Measurements from ENCODE around the gene MYPN. TPM values are rescaled to one million over a fixed set of nuclear protein-coding genes. Genes with fewer than 3 reads are reported as not detected.
"Not testable (repeated sequence)": the region's sequence is repeated elsewhere in the genome, so short reads cannot be mapped to it uniquely, and the experiment has no call there.

MYPN gene
- total RNA-seq, 2 experiments from 2014 or later = 0.05 TPM; not detected in 1

- Mint-ChIP-seq H3K4me3 (no peak overlapping the region), H3K27ac (no peak overlapping the region), H3K4me1 (ENCODE audit: low read depth) (no peaks in the 10 kb centered on the region), H3K9me3 (no peaks in the 10 kb centered on the region), H3K36me3 (no peaks in the 10 kb centered on the region), H3K27me3 (peaks cover 13% of the 10 kb centered on the region)
- no peak for DNase-seq
- intact Hi-C loops (cut with micrococcal nuclease) = no loop called here
- POLR2A ChIA-PET = no interaction called here
- CTCF ChIA-PET = interaction anchor here (1.1 kb wide), 1 partner anchor 13 kb away, joined by 3 read pairs; no protein-coding TSS in a partner anchor
Measured at GRCh38 chr10:68142761-68143160, 33.5 kb downstream of the MYPN start.

GRCh38 chr10:68144709-68145108 is 35.4 kb downstream of the MYPN start:
- CTCF ChIA-PET = no interaction called here
- H3K9me3 Mint-ChIP-seq = no peaks in the 10 kb centered on the region
- H3K4me1 Mint-ChIP-seq (ENCODE audit: low read depth) = no peaks in the 10 kb centered on the region
- no peak overlapping the region for H3K27ac Mint-ChIP-seq
- POLR2A ChIA-PET = no interaction called here
- H3K4me3 Mint-ChIP-seq = no peak overlapping the region
- peaks cover 11% of the 10 kb centered on the region for H3K27me3 Mint-ChIP-seq
- no peaks in the 10 kb centered on the region for H3K36me3 Mint-ChIP-seq
- intact Hi-C loops (cut with micrococcal nuclease) = no loop called here
- no peak for DNase-seq

GRCh38 chr10:68145705-68146104 is 36.4 kb downstream of the MYPN start:
- DNase-seq = no peak
- no peaks in the 10 kb centered on the region for H3K9me3 Mint-ChIP-seq
- H3K36me3 Mint-ChIP-seq = no peaks in the 10 kb centered on the region
- CTCF ChIA-PET = interaction anchor here (1.2 kb wide), 1 partner anchor 290 kb away, joined by 3 read pairs; no protein-coding TSS in a partner anchor
- H3K27ac Mint-ChIP-seq = no peak overlapping the region
- POLR2A ChIA-PET = no interaction called here
- no peaks in the 10 kb centered on the region for H3K4me1 Mint-ChIP-seq (ENCODE audit: low read depth)
- H3K27me3 Mint-ChIP-seq = peaks cover 7% of the 10 kb centered on the region
- H3K4me3 Mint-ChIP-seq = no peak overlapping the region
- intact Hi-C loops (cut with micrococcal nuclease) = no loop called here

- Mint-ChIP-seq H3K36me3 (no peaks in the 10 kb centered on the region), H3K9me3 (no peaks in the 10 kb centered on the region), H3K27me3 (peaks cover 7% of the 10 kb centered on the region), H3K27ac (no peak overlapping the region), H3K4me3 (no peak overlapping the region), H3K4me1 (ENCODE audit: low read depth) (no peaks in the 10 kb centered on the region)
- no peak for DNase-seq
- intact Hi-C loops (cut with micrococcal nuclease) = no loop called here
- POLR2A ChIA-PET = no interaction called here
- CTCF ChIA-PET = interaction anchor here (1.2 kb wide), 1 partner anchor 291 kb away, joined by 3 read pairs; no protein-coding TSS in a partner anchor
Measured at GRCh38 chr10:68146133-68146532, 36.8 kb downstream of the MYPN start.

GRCh38 chr10:68151453-68151852 is 42.2 kb downstream of the MYPN start:
- no peak for DNase-seq
- Mint-ChIP-seq H3K4me1 (ENCODE audit: low read depth) (no peaks in the 10 kb centered on the region), H3K4me3 (no peak overlapping the region), H3K36me3 (no peaks in the 10 kb centered on the region), H3K27me3 (peaks cover 5% of the 10 kb centered on the region), H3K27ac (no peak overlapping the region), H3K9me3 (no peaks in the 10 kb centered on the region)
- CTCF ChIA-PET = interaction anchor here (0.6 to 3.1 kb wide), 3 partner anchors 283 to 363 kb away, joined by 3 to 15 read pairs (median 8); no protein-coding TSS in a partner anchor
- POLR2A ChIA-PET = no interaction called here
- intact Hi-C loops (cut with micrococcal nuclease) = no loop called here

- no peaks in the 10 kb centered on the region for H3K36me3 Mint-ChIP-seq
- intact Hi-C loops (cut with micrococcal nuclease) = loop anchor here (2.0 kb wide), 1 partner anchor 79 kb away; the partner anchor contains the start of gene HERC4
- POLR2A ChIA-PET = no interaction called here
- H3K9me3 Mint-ChIP-seq = no peaks in the 10 kb centered on the region
- peak; percentile 13 for DNase-seq
- H3K27me3 Mint-ChIP-seq = peaks cover 2% of the 10 kb centered on the region
- H3K27ac Mint-ChIP-seq = no peak overlapping the region
- CTCF ChIA-PET = interaction anchor here (0.6 to 7.4 kb wide), 5 partner anchors 83 to 365 kb away, joined by 3 to 96 read pairs (median 3); no protein-coding TSS in a partner anchor
- H3K4me1 Mint-ChIP-seq (ENCODE audit: low read depth) = no peaks in the 10 kb centered on the region
- no peak overlapping the region for H3K4me3 Mint-ChIP-seq
Measured at GRCh38 chr10:68153473-68154210, 44.4 kb downstream of the MYPN start.

- Mint-ChIP-seq H3K9me3 (no peaks in the 10 kb centered on the region), H3K27me3 (peaks cover 2% of the 10 kb centered on the region), H3K36me3 (no peaks in the 10 kb centered on the region), H3K4me1 (ENCODE audit: low read depth) (no peaks in the 10 kb centered on the region), H3K4me3 (no peak overlapping the region), H3K27ac (no peak overlapping the region)
- DNase-seq = no peak
- intact Hi-C loops (cut with micrococcal nuclease) = no loop called here
- CTCF ChIA-PET = interaction anchor here (0.7 to 7.4 kb wide), 2 partner anchors 299 to 365 kb away, joined by 3 to 96 read pairs; no protein-coding TSS in a partner anchor
- POLR2A ChIA-PET = no interaction called here
Measured at GRCh38 chr10:68154211-68154497, 44.9 kb downstream of the MYPN start.

- Mint-ChIP-seq H3K4me1 (ENCODE audit: low read depth) (no peaks in the 10 kb centered on the region), H3K9me3 (no peaks in the 10 kb centered on the region), H3K36me3 (no peaks in the 10 kb centered on the region), H3K4me3 (no peak overlapping the region), H3K27ac (no peak overlapping the region), H3K27me3 (peaks cover 2% of the 10 kb centered on the region)
- intact Hi-C loops (cut with micrococcal nuclease) = loop anchor here (1.0 kb wide), 3 partner anchors 72 to 367 kb away; no protein-coding TSS in a partner anchor
- no peak for DNase-seq
- ChIA-PET POLR2A (no interaction called here), CTCF (interaction anchor here (0.7 to 7.4 kb wide), 31 partner anchors 9 to 377 kb away, joined by 3 to 128 read pairs (median 4); partner anchors contain the start of gene DNAJC12)
Measured at GRCh38 chr10:68155615-68156210, 46.4 kb downstream of the MYPN start.

- Mint-ChIP-seq H3K27ac (no peak overlapping the region), H3K9me3 (no peaks in the 10 kb centered on the region), H3K36me3 (no peaks in the 10 kb centered on the region), H3K4me1 (ENCODE audit: low read depth) (peaks cover 1% of the 10 kb centered on the region), H3K4me3 (no peak overlapping the region), H3K27me3 (peaks cover 2% of the 10 kb centered on the region)
- intact Hi-C loops (cut with micrococcal nuclease) = loop anchor here (1.0 kb wide), 3 partner anchors 73 to 368 kb away; no protein-coding TSS in a partner anchor
- ChIA-PET CTCF (interaction anchor here (0.5 to 7.4 kb wide), 34 partner anchors 9 to 389 kb away, joined by 3 to 128 read pairs (median 4); no protein-coding TSS in a partner anchor), POLR2A (no interaction called here)
- peak; percentile 64 for DNase-seq
Measured at GRCh38 chr10:68156373-68157185, 47.3 kb downstream of the MYPN start.

- intact Hi-C loops (cut with micrococcal nuclease); H3K9me3 Mint-ChIP-seq; H3K27me3 Mint-ChIP-seq; H3K36me3 Mint-ChIP-seq; H3K4me3 Mint-ChIP-seq; H3K4me1 Mint-ChIP-seq (ENCODE audit: low read depth); H3K27ac Mint-ChIP-seq; DNase-seq: not testable (repeated sequence)
- ChIA-PET POLR2A (interaction anchor here (0.6 kb wide), 2 partner anchors 22 to 45 kb away, joined by 3 to 5 read pairs; no protein-coding TSS in a partner anchor), CTCF (interaction anchor here (0.6 to 7.4 kb wide), 17 partner anchors 9 to 460 kb away, joined by 3 to 128 read pairs (median 5); no protein-coding TSS in a partner anchor)
Measured at GRCh38 chr10:68157522-68157921, 48.2 kb downstream of the MYPN start.

- H3K27ac Mint-ChIP-seq = no peak overlapping the region
- H3K27me3 Mint-ChIP-seq = peaks cover 2% of the 10 kb centered on the region
- peaks cover 1% of the 10 kb centered on the region for H3K4me1 Mint-ChIP-seq (ENCODE audit: low read depth)
- H3K9me3 Mint-ChIP-seq = no peaks in the 10 kb centered on the region
- no peaks in the 10 kb centered on the region for H3K36me3 Mint-ChIP-seq
- CTCF ChIA-PET = interaction anchor here (0.6 to 7.4 kb wide), 9 partner anchors 9 to 461 kb away, joined by 3 to 128 read pairs (median 5); no protein-coding TSS in a partner anchor
- no peak overlapping the region for H3K4me3 Mint-ChIP-seq
- intact Hi-C loops (cut with micrococcal nuclease) = no loop called here
- DNase-seq = no peak
- POLR2A ChIA-PET = interaction anchor here (0.6 kb wide), 2 partner anchors 23 to 44 kb away, joined by 3 to 5 read pairs; no protein-coding TSS in a partner anchor
Measured at GRCh38 chr10:68158031-68158430, 48.7 kb downstream of the MYPN start.
